Measurements from ENCODE around the gene FAM171A1. TPM values are rescaled to one million over a fixed set of nuclear protein-coding genes. Genes with fewer than 3 reads are reported as not detected.

Gene FAM171A1
- total RNA-seq, 1 donor from 2014 or later: 28.2 TPM

- Histone ChIP-seq H3K9ac (no peak overlapping the region), H2AFZ (replicated peaks) (no peak overlapping the region), H4K20me1 (ENCODE audit: low read depth) (peaks cover 19% of the 10 kb centered on the region), H3K4me1 (peaks cover 10% of the 10 kb centered on the region), H3K9me3 (ENCODE audit: low read depth) (no peaks in the 10 kb centered on the region), H3K36me3 (no peaks in the 10 kb centered on the region), H3K27me3 (no peaks in the 10 kb centered on the region), H3F3A (ENCODE audit: low read depth) (peaks cover 5% of the 10 kb centered on the region), H3K27ac (no peak overlapping the region), H3K79me2 (ENCODE audit: low read depth) (no peaks in the 10 kb centered on the region), H3K4me2 (peak overlapping the region; percentile 31), H3K4me3 (no peak overlapping the region)
- H3K27me3 Mint-ChIP-seq (ENCODE audit: insufficient read depth, low read depth): peaks cover 3% of the 10 kb centered on the region
- no peaks in the 10 kb centered on the region for H3K9me3 Mint-ChIP-seq
- H3K4me1 Mint-ChIP-seq: peaks cover 23% of the 10 kb centered on the region
- TF ChIP-seq EZH2phosphoT487 (IDR thresholded peaks at IDR 0.05) (no peak), EZH2 (IDR thresholded peaks at IDR 0.05) (no peak)
- TF ChIP-seq, protein P1, sequence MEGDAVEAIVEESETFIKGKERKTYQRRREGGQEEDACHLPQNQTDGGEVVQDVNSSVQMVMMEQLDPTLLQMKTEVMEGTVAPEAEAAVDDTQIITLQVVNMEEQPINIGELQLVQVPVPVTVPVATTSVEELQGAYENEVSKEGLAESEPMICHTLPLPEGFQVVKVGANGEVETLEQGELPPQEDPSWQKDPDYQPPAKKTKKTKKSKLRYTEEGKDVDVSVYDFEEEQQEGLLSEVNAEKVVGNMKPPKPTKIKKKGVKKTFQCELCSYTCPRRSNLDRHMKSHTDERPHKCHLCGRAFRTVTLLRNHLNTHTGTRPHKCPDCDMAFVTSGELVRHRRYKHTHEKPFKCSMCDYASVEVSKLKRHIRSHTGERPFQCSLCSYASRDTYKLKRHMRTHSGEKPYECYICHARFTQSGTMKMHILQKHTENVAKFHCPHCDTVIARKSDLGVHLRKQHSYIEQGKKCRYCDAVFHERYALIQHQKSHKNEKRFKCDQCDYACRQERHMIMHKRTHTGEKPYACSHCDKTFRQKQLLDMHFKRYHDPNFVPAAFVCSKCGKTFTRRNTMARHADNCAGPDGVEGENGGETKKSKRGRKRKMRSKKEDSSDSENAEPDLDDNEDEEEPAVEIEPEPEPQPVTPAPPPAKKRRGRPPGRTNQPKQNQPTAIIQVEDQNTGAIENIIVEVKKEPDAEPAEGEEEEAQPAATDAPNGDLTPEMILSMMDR (IDR thresholded peaks at IDR 0.05): no peak
- H3K27ac Mint-ChIP-seq: no peak overlapping the region
- peaks cover 21% of the 10 kb centered on the region for H3K36me3 Mint-ChIP-seq
- DNase-seq (ENCODE audit: low spot score): no peak
- H3K4me3 Mint-ChIP-seq: peak overlapping the region; percentile 15
Measured at GRCh38 chr10:15253951-15254807, 116.9 kb downstream of the FAM171A1 start.

- TF ChIP-seq EZH2phosphoT487 (IDR thresholded peaks at IDR 0.05) (no peak), EZH2 (IDR thresholded peaks at IDR 0.05) (no peak)
- TF ChIP-seq, protein P1 (IDR thresholded peaks at IDR 0.05): no peak
- H3K36me3 ChIP-seq: no peaks in the 10 kb centered on the region
- H2AFZ ChIP-seq (replicated peaks): no peak overlapping the region
- Mint-ChIP-seq H3K4me3 (no peak overlapping the region), H3K9me3 (no peaks in the 10 kb centered on the region), H3K4me1 (peaks cover 23% of the 10 kb centered on the region), H3K27ac (no peak overlapping the region), H3K36me3 (peaks cover 25% of the 10 kb centered on the region), H3K27me3 (ENCODE audit: insufficient read depth, low read depth) (peaks cover 3% of the 10 kb centered on the region)
- H3K4me2 ChIP-seq: no peak overlapping the region
- peaks cover 10% of the 10 kb centered on the region for H3K4me1 ChIP-seq
- no peak for DNase-seq (ENCODE audit: low spot score)
- no peaks in the 10 kb centered on the region for H3K9me3 ChIP-seq (ENCODE audit: low read depth)
- no peaks in the 10 kb centered on the region for H3K27me3 ChIP-seq
- no peak overlapping the region for H3K9ac ChIP-seq
- H3F3A ChIP-seq (ENCODE audit: low read depth): peaks cover 5% of the 10 kb centered on the region
- no peak overlapping the region for H3K4me3 ChIP-seq
- H4K20me1 ChIP-seq (ENCODE audit: low read depth): peaks cover 19% of the 10 kb centered on the region
- no peak overlapping the region for H3K27ac ChIP-seq
- no peaks in the 10 kb centered on the region for H3K79me2 ChIP-seq (ENCODE audit: low read depth)
Measured at GRCh38 chr10:15252396-15252795, 118.7 kb downstream of the FAM171A1 start.

- peaks cover 3% of the 10 kb centered on the region for H3K27me3 Mint-ChIP-seq (ENCODE audit: insufficient read depth, low read depth)
- no peak overlapping the region for H3K27ac Mint-ChIP-seq
- peaks cover 22% of the 10 kb centered on the region for H3K4me1 Mint-ChIP-seq
- H3K9me3 Mint-ChIP-seq: no peaks in the 10 kb centered on the region
- peaks cover 10% of the 10 kb centered on the region for H3K4me1 ChIP-seq
- H3K27ac ChIP-seq: no peak overlapping the region
- no peak overlapping the region for H3K4me3 Mint-ChIP-seq
- H3K4me2 ChIP-seq: no peak overlapping the region
- no peaks in the 10 kb centered on the region for H3K9me3 ChIP-seq (ENCODE audit: low read depth)
- peaks cover 19% of the 10 kb centered on the region for H4K20me1 ChIP-seq (ENCODE audit: low read depth)
- TF ChIP-seq EZH2phosphoT487 (IDR thresholded peaks at IDR 0.05) (no peak), EZH2 (IDR thresholded peaks at IDR 0.05) (no peak)
- TF ChIP-seq, protein P1 (IDR thresholded peaks at IDR 0.05): no peak
- no peaks in the 10 kb centered on the region for H3K27me3 ChIP-seq
- H3K4me3 ChIP-seq: no peak overlapping the region
- H3K36me3 ChIP-seq: no peaks in the 10 kb centered on the region
- peaks cover 5% of the 10 kb centered on the region for H3F3A ChIP-seq (ENCODE audit: low read depth)
- peaks cover 25% of the 10 kb centered on the region for H3K36me3 Mint-ChIP-seq
- no peak overlapping the region for H2AFZ ChIP-seq (replicated peaks)
- no peaks in the 10 kb centered on the region for H3K79me2 ChIP-seq (ENCODE audit: low read depth)
- no peak overlapping the region for H3K9ac ChIP-seq
- DNase-seq (ENCODE audit: low spot score): no peak
Measured at GRCh38 chr10:15251791-15252380, 119.2 kb downstream of the FAM171A1 start.
